Cardiac muscle cell (in vitro differentiated cells and primary cell): Measurements from ENCODE around the gene SND1. TPM values are rescaled to one million over a fixed set of nuclear protein-coding genes. Genes with fewer than 3 reads are reported as not detected.

ENCODE experiments used
- DNase-seq, 2 donors: peaks; one replicate each; pipeline versions ENCODE4 v3.0.0 to v3.0.0-alpha.2; 2010 to 2017; ENCODE audit warnings: low read depth in 1 of 2, low spot score in 1 of 2
- H3K27ac ChIP-seq: fragments of 200-600 bp; sonication (generic); 2 replicates; pipeline ENCODE4 v1.5.1; 2016
- H3K27me3 ChIP-seq: fragments of 200-600 bp; sonication (generic); 2 replicates; pipeline ENCODE4 v1.6.0; 2016; ENCODE audit warnings: control low read depth
- H3K36me3 ChIP-seq: fragments of 200-600 bp; sonication (generic); 2 replicates; pipeline ENCODE4 v1.5.1; 2016; ENCODE audit warnings: control low read depth
- H3K4me1 ChIP-seq: fragments of 200-600 bp; sonication (generic); 2 replicates; pipeline ENCODE4 v1.8.1; 2017; ENCODE audit warnings: low read depth, mild to moderate bottlenecking, mixed run types
- H3K4me3 ChIP-seq: fragments of 200-600 bp; sonication (generic); 2 replicates; pipeline ENCODE4 v1.5.1; 2016; ENCODE audit warnings: mild to moderate bottlenecking
- H3K9me3 ChIP-seq: fragments of 200-600 bp; sonication (generic); 2 replicates; pipeline ENCODE4 v1.5.1; 2017; ENCODE audit warnings: low read depth, mild to moderate bottlenecking, control low read depth
- CTCF ChIP-seq: IDR thresholded peaks from 2 replicates; pipeline ENCODE4 v1.5.1; 2012; ENCODE audit warnings: low read depth, mild to moderate bottlenecking, low read length
- polyA plus RNA-seq: library from polyadenylated mRNA; unstranded; fragments of >200 nt; fragmentation: Nextera tagmentation; extraction: Ambion mirVana; gene quantifications from 2 replicates; pipeline ENCODE4 v1.2.1, GENCODE V29; 2016
- total RNA-seq: library from RNA; depleted of rRNA; stranded (reverse); fragments of >200 nt; gene quantifications from 2 replicates; pipeline ENCODE4 v1.2.3, GENCODE V29; 2016

The SND1 gene
- total and polyA plus RNA-seq, 2 experiments from 2014 or later, result 114 to 172 TPM

DNA sequence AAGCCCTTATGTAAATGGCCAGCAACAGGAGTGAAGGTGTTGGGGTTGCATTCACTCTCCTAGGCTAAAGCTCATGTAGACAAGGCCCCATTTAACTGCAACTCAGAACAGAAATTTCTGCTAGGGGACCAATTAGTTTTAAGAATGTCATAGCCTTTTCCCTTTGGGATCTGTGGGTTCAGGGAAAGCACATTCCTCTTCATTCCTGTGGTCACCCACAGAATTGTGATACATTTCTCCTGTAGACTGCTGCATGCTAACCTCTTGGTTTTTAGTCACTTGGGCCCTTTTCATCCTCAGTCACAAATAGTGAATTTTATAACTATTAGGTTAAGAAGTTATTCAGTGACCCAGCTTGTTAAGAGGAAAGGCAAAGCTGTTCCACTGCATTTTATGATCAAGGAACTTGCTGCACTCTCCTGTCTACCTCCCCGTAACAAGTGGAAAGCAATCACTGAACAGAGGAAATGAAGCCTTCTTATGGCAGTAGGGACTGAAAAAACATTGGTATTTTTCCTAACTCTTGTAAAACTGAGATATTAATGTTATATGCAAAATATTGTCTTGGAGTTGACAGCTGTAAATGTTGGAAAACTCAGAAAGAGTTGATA, 124.9 kb downstream of the SND1 start:
- peaks cover 15% of the 10 kb centered on the region for H3K4me1 ChIP-seq
- DNase-seq, result peak in 1 of 2 donors; percentile 87
- H3K9me3 ChIP-seq, result no peaks in the 10 kb centered on the region
- H3K36me3 ChIP-seq, result no peaks in the 10 kb centered on the region
- H3K27ac ChIP-seq, result no peak overlapping the region
- TF ChIP-seq CTCF, result no peak
- H3K4me3 ChIP-seq, result no peak overlapping the region
- H3K27me3 ChIP-seq, result no peaks in the 10 kb centered on the region

- peaks cover 29% of the 10 kb centered on the region for H3K4me1 ChIP-seq
- no peaks in the 10 kb centered on the region for H3K9me3 ChIP-seq
- H3K36me3 ChIP-seq, result no peaks in the 10 kb centered on the region
- no peaks in the 10 kb centered on the region for H3K27me3 ChIP-seq
- H3K4me3 ChIP-seq, result no peak overlapping the region
- TF ChIP-seq CTCF, result no peak
- no peak for DNase-seq
- H3K27ac ChIP-seq, result no peak overlapping the region
Measured at GRCh38 chr7:127780489-127780888, 128.5 kb downstream of the SND1 start.

- H3K4me1 ChIP-seq, result peaks cover 23% of the 10 kb centered on the region
- no peak overlapping the region for H3K4me3 ChIP-seq
- no peaks in the 10 kb centered on the region for H3K36me3 ChIP-seq
- H3K27me3 ChIP-seq, result no peaks in the 10 kb centered on the region
- no peaks in the 10 kb centered on the region for H3K9me3 ChIP-seq
- no peak overlapping the region for H3K27ac ChIP-seq
- no peak for DNase-seq
- no peak for TF ChIP-seq CTCF
Measured at GRCh38 chr7:127781081-127781480, 129.1 kb downstream of the SND1 start.

DNA sequence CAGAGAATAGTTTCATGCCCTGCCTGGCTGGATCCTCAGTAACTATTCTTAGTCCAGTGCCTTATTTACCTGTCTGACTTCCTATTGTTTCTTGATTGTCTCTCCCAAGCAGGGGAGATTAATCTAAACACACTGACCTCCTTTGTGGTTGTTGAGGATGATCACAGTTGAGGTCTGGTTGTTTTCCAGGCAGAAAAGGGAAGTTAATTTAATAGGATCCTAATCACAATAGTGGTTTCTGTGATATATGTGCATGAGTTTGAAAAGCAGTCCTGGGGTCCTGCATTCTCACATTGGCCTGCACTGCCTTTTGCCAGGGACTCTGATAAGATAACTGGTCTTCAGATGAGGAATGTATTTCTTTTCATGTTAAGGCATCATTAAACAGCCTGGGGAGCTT, 130.1 kb downstream of the SND1 start:
- Histone ChIP-seq H3K27me3 (no peaks in the 10 kb centered on the region), H3K36me3 (no peaks in the 10 kb centered on the region), H3K4me1 (peaks cover 23% of the 10 kb centered on the region), H3K9me3 (no peaks in the 10 kb centered on the region), H3K27ac (peak overlapping the region; percentile 69), H3K4me3 (no peak overlapping the region)
- DNase-seq, result no peak
- TF ChIP-seq CTCF, result no peak

DNA sequence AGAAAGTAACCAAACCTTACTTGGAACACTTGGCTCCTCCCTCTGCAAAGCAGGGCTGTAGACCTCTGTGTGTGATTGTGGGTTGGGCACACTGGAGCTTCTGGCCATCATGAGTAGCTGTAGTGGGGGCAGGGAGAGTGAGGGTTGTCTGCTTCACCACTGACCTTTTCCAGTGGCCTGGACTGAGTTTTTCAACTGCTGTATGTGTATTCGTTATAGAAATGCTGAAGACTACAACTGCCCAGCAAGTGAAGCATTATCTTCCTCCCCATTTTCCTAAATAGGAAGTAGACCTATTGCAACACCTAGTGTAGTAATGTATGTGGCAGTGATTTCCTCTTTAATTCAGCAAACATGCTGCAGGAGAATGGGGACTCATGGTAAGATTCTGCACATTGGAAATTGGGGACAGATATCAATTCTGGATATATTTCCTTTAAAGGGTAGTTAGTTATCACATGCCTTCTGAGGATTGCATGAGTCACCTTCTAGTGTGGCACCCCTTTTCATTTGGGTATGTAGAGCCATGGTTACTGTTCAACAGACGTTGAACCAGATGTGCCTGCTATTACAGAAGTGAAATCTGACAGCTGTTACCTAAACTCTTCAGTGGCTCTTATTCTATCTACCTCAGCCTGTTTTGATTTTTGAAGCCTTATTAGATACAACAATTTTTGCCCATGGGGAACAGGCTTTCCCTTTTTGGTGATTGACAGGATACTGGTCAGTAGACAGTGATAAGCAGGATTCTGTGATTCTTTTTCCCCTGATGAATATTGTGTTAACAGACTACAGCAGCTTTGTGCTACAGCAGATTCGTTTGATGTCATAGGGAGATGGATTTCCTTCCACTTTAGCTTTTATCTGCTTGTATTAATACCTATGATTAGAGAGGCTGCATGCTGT, 130.9 kb downstream of the SND1 start:
- peak; percentile 16 to 43 for DNase-seq
- TF ChIP-seq CTCF, result no peak
- H3K4me3 ChIP-seq, result no peak overlapping the region
- H3K27ac ChIP-seq, result peak overlapping the region; percentile 69
- no peaks in the 10 kb centered on the region for H3K9me3 ChIP-seq
- peaks cover 23% of the 10 kb centered on the region for H3K4me1 ChIP-seq
- H3K36me3 ChIP-seq, result no peaks in the 10 kb centered on the region
- H3K27me3 ChIP-seq, result no peaks in the 10 kb centered on the region
